Heart left ventricle (tissue), 13 donors: Measurements from ENCODE around the gene ABCA1.

Source experiments
- POLR2A ChIP-seq, 2 donors: fragments of 450-650 bp; IDR thresholded peaks; one replicate each; pipeline ENCODE4 v1.6.1; 2017; ENCODE audit warnings: antibody characterized with exemption in 2 of 2, mild to moderate bottlenecking in 2 of 2, moderate library complexity in 2 of 2
- TF ChIP-seq, protein P1 (sequence below), 12 donors: fragments of 200-600 bp; sonication (generic) in 4 of 12; IDR thresholded peaks; one replicate each; pipeline versions ENCODE4 v1.5.0 to v1.8.0; 2018 to 2022; ENCODE audit warnings: antibody characterized with exemption in 12 of 12, mild to moderate bottlenecking in 5 of 12
- donor health status: ischemic (EF 13 %, LVEDD 7.1; RV severe dilation, severe dysfunction).
- donor health status: DM: no; HTN: yes; CAD: no.
- donor health status: DM: no; HTN: no; CAD: no.
- donor health status: ischemic (EF 25% LVEDD 6.9; RV normal size, moderate dysfunction).
- donor health status: ischemic (EF 25% LVEDD 5.7; RV mildly dilated, moderate dysfunction).
- donor health status: ischemic (EF 35%, LVEDD 5.7; RV mildly dilated, moderate dysfunction).
- donor health status: nonischemic (EF 11% LVEDD 7.7; RV severe dilation, severe dysfunction).
- donor health status: DM: yes; HTN: yes; CAD: no.
- donor health status: PGD.
- donor health status: ischemic (EF 29% LVEDD 5.4; RV normal size, mild dysfunction).
- donor health status: nonischemic (EF 23%, LVEDD 6.1; RV moderate dilation, normal function).

- TF ChIP-seq, protein P1, sequence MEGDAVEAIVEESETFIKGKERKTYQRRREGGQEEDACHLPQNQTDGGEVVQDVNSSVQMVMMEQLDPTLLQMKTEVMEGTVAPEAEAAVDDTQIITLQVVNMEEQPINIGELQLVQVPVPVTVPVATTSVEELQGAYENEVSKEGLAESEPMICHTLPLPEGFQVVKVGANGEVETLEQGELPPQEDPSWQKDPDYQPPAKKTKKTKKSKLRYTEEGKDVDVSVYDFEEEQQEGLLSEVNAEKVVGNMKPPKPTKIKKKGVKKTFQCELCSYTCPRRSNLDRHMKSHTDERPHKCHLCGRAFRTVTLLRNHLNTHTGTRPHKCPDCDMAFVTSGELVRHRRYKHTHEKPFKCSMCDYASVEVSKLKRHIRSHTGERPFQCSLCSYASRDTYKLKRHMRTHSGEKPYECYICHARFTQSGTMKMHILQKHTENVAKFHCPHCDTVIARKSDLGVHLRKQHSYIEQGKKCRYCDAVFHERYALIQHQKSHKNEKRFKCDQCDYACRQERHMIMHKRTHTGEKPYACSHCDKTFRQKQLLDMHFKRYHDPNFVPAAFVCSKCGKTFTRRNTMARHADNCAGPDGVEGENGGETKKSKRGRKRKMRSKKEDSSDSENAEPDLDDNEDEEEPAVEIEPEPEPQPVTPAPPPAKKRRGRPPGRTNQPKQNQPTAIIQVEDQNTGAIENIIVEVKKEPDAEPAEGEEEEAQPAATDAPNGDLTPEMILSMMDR (IDR thresholded peaks at IDR 0.05) = no peak
- TF ChIP-seq POLR2A (IDR thresholded peaks at IDR 0.05) = no peak
These were observed 94.3 kb downstream of the ABCA1 start for GRCh38 chr9:104833696-104834095.
